ENCODE measurements around the gene HELB.

GRCh38 chr12:66301944-66302826 lies at the start of gene HELB:
- TF ChIP-seq CTCF (IDR thresholded peaks at IDR 0.05): no peak
- no peak for TF ChIP-seq ZFX (IDR thresholded peaks at IDR 0.05; ENCODE audit: borderline replicate concordance)
